DOHH2 (cell line): ENCODE measurements around the gene PGR.

Experiments used
- H3F3A ChIP-seq: fragments of 200-600 bp; sonication (generic), shearing (Covaris generic); 2 replicates; pipeline ENCODE4 v1.6.0; 2016; ENCODE audit warnings: antibody characterized with exemption, mild to moderate bottlenecking; ENCODE audit not compliant: control insufficient read depth, insufficient read depth
- H3K27ac ChIP-seq: fragments of 200-600 bp; sonication (generic); 2 replicates; pipeline ENCODE4 v1.5.1; 2014; ENCODE audit warnings: low read depth, mild to moderate bottlenecking, low read length, moderate library complexity
- H3K27me3 ChIP-seq: fragments of 200-600 bp; sonication (generic); 2 replicates; pipeline ENCODE4 v1.6.1; 2014; ENCODE audit warnings: mild to moderate bottlenecking, low read length, mixed read lengths; ENCODE audit not compliant: control insufficient read depth
- H3K36me3 ChIP-seq: fragments of 200-600 bp; sonication (generic); 2 replicates; pipeline ENCODE4 v1.6.1; 2014; ENCODE audit warnings: mild to moderate bottlenecking, low read length, moderate library complexity, mixed read lengths; ENCODE audit not compliant: control insufficient read depth
- H3K4me1 ChIP-seq: fragments of 200-600 bp; sonication (generic); 2 replicates; pipeline ENCODE4 v1.6.1; 2014; ENCODE audit warnings: mild to moderate bottlenecking, low read length, mixed read lengths; ENCODE audit not compliant: control insufficient read depth
- H3K4me2 ChIP-seq: fragments of 200-600 bp; sonication (generic); 2 replicates; pipeline ENCODE4 v1.6.0; 2014; ENCODE audit warnings: mild to moderate bottlenecking, low read length, moderate library complexity
- H3K4me3 ChIP-seq: fragments of 200-600 bp; sonication (generic); 2 replicates; pipeline ENCODE4 v1.5.1; 2014; ENCODE audit warnings: mild to moderate bottlenecking, low read length, mixed read lengths
- H3K79me2 ChIP-seq: fragments of 200-600 bp; sonication (generic); 2 replicates; pipeline ENCODE4 v1.6.1; 2014; ENCODE audit warnings: mild to moderate bottlenecking, low read length, mixed read lengths; ENCODE audit not compliant: control insufficient read depth
- H3K9me2 ChIP-seq: fragments of 200-600 bp; sonication (generic); replicated peaks from 2 replicates; pipeline ENCODE4 v1.6.1; 2014; ENCODE audit warnings: mild to moderate bottlenecking, low read length, mixed read lengths; ENCODE audit not compliant: control insufficient read depth
- H3K9me3 ChIP-seq: fragments of 200-600 bp; sonication (generic); 2 replicates; pipeline ENCODE4 v1.6.1; 2014; ENCODE audit warnings: antibody characterized with exemption, low read length, mixed read lengths; ENCODE audit not compliant: control insufficient read depth, insufficient read depth
- H4K20me1 ChIP-seq: fragments of 200-600 bp; sonication (generic); 2 replicates; pipeline ENCODE4 v1.6.0; 2014; ENCODE audit warnings: low read depth, mild to moderate bottlenecking, antibody characterized with exemption, low read length, moderate library complexity; ENCODE audit not compliant: control insufficient read depth, insufficient read depth
- CTCF ChIP-seq: fragments of 200-600 bp; sonication (generic); IDR thresholded peaks from one replicate; pipeline ENCODE4 v1.5.1; 2014; ENCODE audit warnings: antibody characterized with exemption, mild to moderate bottlenecking, low read depth, low read length; ENCODE audit not compliant: poor library complexity, severe bottlenecking
- EZH2phosphoT487 ChIP-seq: fragments of 200-600 bp; sonication (generic); IDR thresholded peaks from 2 replicates; pipeline ENCODE4 v1.6.1; 2017; ENCODE audit warnings: borderline replicate concordance, mild to moderate bottlenecking, antibody characterized with exemption, low read length, moderate library complexity, mixed read lengths

PGR gene

GRCh38 chr11:101063706-101064105, 65.9 kb downstream of the PGR start:
- H4K20me1 ChIP-seq = no peaks in the 10 kb centered on the region
- no peak overlapping the region for H3K4me3 ChIP-seq
- no peaks in the 10 kb centered on the region for H3K36me3 ChIP-seq
- H3F3A ChIP-seq = no peaks in the 10 kb centered on the region
- no peaks in the 10 kb centered on the region for H3K9me3 ChIP-seq
- no peaks in the 10 kb centered on the region; the same call in 1 of the 2 replicates for H3K9me2 ChIP-seq
- TF ChIP-seq CTCF (no peak), EZH2phosphoT487 (no peak)
- H3K79me2 ChIP-seq = no peaks in the 10 kb centered on the region
- H3K27ac ChIP-seq = no peak overlapping the region
- no peaks in the 10 kb centered on the region for H3K4me1 ChIP-seq
- no peaks in the 10 kb centered on the region for H3K27me3 ChIP-seq
- H3K4me2 ChIP-seq = no peak overlapping the region

DNA sequence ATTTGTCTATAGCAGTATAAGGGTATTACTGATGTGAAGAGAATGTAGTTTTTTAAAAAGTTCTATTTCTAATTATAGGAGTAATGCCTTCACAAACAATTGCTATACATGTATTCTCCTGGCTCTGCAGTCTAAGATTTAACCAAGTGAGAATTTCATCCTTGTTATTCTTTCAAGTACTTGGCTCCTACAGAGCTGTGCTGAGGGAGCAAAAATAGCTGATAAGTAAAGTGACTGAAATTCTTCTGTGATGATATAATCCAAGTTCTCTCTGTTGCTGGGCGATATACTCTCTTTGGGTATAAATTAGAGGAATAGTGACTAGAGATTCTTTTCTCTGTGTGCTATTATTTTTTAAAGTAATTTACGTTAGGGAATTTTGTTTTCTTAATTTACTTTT, 68.0 kb downstream of the PGR start:
- no peak overlapping the region for H3K4me3 ChIP-seq
- TF ChIP-seq CTCF = no peak
- TF ChIP-seq EZH2phosphoT487 = no peak
- no peaks in the 10 kb centered on the region for H3F3A ChIP-seq
- H3K27ac ChIP-seq = no peak overlapping the region
- H3K27me3 ChIP-seq = no peaks in the 10 kb centered on the region
- no peaks in the 10 kb centered on the region; the same call in 1 of the 2 replicates for H3K9me2 ChIP-seq
- H4K20me1 ChIP-seq = no peaks in the 10 kb centered on the region
- H3K36me3 ChIP-seq = no peaks in the 10 kb centered on the region
- no peaks in the 10 kb centered on the region for H3K9me3 ChIP-seq
- H3K4me2 ChIP-seq = no peak overlapping the region
- H3K4me1 ChIP-seq = no peaks in the 10 kb centered on the region
- no peaks in the 10 kb centered on the region for H3K79me2 ChIP-seq

- H3K27me3 ChIP-seq = no peaks in the 10 kb centered on the region
- no peak overlapping the region for H3K27ac ChIP-seq
- H3K4me1 ChIP-seq = no peaks in the 10 kb centered on the region
- no peak overlapping the region for H3K4me2 ChIP-seq
- TF ChIP-seq EZH2phosphoT487 (no peak), CTCF (no peak)
- no peaks in the 10 kb centered on the region for H3K79me2 ChIP-seq
- H3K4me3 ChIP-seq = no peak overlapping the region
- H3K9me2 ChIP-seq = no peaks in the 10 kb centered on the region; the same call in 1 of the 2 replicates
- H4K20me1 ChIP-seq = no peaks in the 10 kb centered on the region
- H3F3A ChIP-seq = no peaks in the 10 kb centered on the region
- no peaks in the 10 kb centered on the region for H3K9me3 ChIP-seq
- no peaks in the 10 kb centered on the region for H3K36me3 ChIP-seq
Observed at GRCh38 chr11:101059331-101059730, 70.3 kb downstream of the PGR start.
